Stimulated activated CD4-positive, alpha-beta T cell treated with anti-CD3 and anti-CD28 coated beads, TNF-alpha, amount 100 ng/mL, for 48 hours (primary cell): ENCODE results near the gene MYO18B.

ENCODE experiments used
- DNase-seq, 3 donors: peaks; one replicate each; pipeline ENCODE4 v3.0.0-alpha.2; 2020; ENCODE audit warnings: low read depth in 3 of 3

The MYO18B gene

DNA sequence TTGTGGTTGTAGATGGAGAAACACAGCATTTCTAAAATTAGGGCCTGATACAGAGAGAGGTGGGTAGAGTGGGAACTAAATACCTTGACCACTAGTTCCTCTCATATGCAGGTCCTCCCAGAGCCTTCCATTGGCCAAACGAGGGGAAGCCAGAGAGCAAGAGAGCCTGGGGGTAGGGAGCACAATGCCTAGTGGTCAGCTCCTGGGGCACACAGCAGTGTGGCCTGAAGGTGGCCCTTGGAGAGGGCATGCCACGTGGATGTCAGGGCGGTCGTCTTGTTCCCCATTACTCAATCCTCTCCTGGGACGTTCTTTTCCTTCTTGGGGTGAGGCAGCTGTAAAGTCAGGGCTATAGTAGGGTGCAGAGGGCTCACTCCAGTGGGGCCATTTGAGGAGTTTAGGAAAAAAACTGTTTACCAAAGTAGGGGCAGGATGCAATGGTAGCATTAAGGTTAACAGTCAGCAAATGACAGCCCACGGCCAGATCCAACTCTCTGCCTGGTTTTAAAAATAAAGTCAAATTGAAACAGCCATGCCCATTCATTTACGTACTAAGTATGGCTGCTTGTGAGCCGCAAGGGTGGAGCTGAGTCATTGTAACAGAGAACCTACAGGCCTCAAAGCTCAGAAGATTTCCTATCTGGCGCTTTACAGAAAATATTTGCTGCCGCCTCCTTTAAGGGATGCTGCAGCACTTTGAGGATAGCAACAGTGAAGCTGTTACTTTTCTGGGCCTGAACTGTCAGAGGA lies 7.6 kb downstream of the MYO18B start:
- DNase-seq, result peak in 2 of 3 donors; percentile 21 to 45

DNA sequence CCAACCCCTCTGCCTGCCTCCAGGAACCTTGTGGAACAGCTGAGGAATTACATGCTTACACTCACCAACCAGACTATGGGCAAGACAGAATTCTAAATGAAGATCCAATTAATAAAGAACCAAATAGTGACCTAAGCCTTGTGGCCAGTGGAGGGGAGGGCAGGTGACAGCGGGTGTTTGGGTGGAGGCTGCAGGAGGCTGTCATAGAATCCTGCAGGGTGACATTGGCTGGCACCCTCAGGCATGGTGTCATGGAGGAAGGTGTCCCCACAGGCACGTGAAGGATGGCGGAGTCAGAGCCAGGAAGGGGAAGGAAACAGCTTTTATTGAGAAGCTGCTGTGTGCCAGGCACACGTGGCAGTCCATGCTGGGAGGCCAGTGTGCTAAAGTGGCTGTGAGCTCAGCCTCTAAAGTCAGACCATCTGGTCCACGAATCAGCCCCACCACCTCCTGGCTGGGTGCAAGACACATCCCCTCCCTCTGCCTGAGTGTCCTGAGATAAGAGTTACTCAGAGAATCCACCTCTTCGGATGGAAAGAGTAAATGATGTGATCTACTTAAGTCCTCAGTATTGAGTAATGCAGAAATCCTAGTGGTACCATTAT lies 8.7 kb downstream of the MYO18B start:
- no peak for DNase-seq

DNA sequence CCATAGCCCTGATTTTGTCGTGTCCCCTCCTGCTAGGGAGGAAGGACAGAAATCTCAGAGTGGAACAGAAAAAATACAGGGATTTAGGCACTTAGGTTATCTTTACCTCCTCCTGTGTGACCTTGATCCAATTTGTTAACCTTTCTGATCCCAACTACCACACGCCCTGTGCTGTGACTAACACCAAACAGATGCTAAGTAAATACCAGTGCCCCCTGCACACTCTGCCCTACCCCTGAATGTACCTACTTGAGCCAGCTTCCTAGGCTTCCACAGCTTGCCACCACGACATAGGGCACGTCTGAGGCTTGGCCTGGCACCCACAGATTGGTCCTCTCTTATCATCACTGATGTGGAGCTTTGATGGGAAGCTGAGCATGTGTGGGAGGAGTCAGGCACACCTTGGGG lies 9.2 kb downstream of the MYO18B start:
- no peak for DNase-seq

DNA sequence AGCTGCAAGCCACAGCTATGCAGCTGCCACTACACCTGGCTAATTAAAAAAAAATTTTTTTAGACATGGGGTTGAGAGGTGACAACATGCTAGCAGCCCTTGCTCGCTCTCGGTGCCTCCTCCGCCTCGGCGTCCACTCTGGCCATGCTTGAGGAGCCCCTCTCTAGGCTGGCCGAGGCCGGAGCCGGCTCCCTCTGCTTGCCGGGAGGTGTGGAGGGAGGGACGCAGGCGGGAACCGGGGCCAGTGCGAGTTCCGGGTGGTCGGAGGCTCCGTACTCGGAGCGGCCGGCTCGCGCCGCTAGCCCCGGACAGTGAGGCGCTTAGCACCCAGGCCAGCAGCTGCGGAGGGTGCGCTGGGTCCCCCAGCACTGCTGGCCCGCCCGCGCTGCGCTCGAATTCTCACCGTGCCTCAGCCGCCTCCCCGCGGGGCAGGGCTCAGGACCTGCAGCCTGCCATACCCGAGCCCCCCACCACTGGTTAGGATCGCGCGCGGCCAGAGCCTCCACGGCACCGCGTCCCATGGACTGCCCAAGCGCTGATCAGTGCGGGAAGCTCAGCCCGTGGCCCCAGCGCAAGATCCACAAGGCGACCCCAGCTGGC lies 10.7 kb downstream of the MYO18B start:
- DNase-seq, result no peak

DNA sequence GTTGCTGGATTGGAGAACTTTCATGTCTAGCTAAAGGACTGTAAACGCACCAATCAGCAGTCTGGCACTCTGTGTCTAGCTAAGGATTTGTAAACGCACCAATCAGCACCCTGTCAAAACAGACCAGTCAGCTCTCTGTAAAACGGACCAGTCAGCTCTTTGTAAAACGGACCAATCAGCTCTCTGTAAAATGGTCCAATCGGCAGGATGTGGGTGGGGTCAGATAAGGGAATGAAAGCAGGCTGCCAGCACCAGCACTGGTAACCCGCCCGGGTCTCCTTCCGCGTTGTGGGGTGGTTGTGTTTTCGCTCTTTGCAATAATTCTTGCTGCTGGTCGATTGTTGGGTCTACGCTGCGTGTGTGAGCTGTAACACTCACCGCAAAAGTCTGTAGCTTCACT lies 11.3 kb downstream of the MYO18B start:
- DNase-seq, result no peak

DNA sequence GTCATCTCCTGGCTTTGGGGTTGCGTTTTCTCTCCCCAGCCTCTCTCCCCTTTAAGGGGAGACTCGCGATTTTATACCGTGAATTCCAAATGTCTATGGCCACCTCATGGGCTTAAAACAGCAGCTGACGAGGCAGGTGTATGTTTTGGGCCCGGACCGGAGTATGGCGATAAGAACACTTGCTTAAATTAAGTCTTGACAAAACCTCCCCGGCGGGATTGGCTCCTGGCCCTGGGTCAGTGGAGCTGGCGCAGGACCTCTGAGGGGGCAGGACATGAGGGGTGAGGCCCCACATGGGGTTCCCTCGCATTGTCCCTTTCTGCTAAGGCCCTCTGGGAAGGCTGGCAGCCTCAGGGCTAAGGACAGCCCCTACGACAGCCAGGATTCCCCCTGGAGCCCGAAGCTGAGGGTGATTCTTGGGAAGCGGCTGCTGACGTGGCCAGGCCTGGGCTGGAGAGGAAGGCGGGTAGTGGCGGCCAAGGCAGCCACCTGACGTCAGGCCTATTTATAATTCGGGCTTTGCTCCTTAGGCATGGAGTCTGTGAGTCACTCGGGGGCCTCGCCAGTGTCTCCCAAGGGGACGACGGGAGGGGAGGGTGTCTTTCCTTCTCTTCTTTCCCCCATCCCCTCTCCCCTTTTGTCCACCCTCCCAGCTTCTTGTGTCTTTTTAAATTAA lies 12.7 kb downstream of the MYO18B start:
- no peak for DNase-seq

DNA sequence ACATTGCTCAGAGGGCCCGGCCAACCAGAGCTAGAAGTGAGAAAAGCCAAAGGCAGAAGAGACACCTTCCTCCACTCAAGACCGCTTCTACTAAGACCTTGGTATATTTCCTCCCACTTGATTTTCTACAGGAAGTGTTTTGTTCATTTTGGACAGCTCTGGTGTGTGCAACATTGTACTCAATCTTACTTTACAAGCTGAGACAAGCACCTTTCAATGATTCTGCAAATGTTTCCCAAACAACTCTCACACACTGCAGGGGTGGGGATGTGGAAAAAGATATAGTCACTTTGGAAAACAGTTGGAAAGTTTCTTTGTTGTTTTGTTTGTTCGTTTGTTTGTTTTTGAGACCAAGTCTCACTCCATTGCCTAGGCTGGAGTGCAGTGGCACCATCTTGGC lies 15.7 kb downstream of the MYO18B start:
- no peak for DNase-seq

DNA sequence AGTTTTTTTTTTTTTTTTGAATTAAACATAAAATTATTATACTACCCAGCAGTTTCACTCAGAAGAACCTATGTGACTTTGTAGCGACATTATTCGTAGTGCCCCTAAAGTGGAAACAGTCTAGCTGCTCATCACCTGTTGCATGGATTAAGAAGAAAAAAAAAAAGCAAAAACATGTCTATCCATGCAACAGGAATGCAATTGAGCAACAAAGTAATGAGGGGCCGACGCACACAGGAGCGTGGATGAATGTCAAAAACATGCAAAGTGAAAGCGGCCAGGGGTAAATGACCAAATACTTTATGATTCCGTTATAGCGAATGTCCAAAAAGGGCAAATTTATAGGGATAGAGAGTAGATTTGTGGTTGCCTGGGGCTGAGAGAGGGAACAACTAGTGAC lies 16.3 kb downstream of the MYO18B start:
- no peak for DNase-seq

DNA sequence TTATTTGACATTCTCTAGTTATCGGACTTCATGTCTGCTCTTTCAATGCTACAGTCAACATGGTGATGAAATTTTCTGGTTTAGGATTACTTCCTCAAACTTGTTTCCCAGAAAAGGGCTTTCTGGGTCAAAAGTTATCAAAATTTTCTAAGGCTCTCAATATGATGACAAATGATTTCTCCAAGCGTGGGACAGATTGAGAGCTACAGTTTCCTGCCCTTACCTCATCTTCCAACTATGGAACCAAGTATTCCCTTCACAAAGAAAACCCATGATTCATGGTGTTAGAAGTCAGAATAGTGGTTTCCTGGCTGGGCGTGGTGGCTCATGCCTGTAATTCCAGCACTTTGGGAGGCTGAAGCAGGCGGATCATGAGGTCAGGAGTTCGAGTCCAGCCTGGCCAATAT lies 17.8 kb downstream of the MYO18B start:
- no peak for DNase-seq

DNA sequence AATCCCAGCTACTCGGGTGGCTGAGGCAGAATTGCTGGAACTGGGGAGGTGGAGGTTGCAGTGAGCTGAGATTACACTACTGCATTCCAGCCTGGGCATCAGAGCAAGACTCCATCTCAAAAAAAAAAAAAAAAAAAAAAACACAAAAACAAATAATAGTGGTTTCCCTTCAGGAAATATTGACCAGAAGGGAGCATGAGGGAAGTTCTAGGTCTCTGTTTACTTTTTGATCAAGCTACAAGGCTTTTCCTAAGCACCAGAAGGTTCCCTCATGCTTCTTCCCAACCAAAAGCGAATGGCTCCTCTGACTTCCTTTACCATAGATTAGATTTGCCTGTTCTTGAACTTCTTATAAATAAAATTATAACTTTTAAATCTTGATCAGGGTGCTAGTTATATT lies 18.3 kb downstream of the MYO18B start:
- DNase-seq, result no peak

DNA sequence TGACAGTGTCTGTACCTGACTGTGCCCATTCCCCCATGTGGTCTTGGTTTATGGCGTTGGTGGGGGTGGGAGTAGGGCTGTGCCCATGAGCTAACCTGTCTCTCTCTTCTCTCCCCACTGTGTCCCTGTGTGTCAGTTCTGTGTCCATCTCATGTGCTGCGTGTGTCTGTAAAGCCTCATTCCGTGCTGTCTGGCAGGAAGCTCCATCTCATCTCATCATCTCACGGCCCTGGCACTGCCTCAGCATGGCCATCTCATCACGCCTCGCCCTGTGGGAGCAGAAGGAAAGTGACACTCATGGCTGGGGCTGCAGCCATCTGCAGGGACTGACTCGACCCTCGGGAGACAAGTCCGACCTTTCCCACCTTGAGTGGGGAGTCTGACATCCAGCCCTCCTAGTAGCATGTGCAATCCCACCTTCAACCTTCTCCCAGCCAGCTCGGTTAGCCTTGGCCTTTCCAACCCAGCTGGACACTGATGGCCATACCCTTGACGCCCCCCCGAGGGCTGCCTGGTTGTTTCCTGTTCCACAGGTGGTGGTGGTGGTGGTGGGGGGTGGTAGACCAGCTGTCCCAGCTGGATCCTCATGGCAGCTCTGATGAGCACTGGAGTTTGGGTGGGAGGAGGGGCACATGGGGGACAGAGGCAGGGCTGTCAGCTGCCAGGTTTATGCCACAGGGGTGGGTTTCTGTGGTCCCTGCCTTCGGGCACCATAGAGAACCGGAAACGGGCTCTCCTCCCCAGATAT lies 19.0 kb downstream of the MYO18B start:
- no peak for DNase-seq

DNA sequence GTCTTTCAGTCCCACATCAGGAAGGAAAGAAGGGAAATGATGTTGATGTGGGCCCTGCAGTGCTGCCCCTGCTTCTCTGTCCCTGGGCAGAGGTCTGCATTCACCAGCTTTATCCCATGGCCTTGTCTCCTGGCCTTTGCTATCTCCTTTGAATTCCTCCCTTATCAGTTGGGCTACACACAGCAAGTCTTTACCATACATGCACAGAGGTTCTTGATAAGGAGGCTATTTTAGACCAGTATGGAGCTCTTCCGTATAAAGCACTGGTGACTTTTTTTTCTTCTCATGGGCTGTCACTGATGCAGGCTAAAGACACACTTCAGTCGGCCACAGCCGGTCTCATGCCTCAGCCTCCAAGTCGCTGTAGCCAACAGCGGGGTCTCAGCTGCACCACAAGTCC lies 20.2 kb downstream of the MYO18B start:
- DNase-seq, result no peak

DNA sequence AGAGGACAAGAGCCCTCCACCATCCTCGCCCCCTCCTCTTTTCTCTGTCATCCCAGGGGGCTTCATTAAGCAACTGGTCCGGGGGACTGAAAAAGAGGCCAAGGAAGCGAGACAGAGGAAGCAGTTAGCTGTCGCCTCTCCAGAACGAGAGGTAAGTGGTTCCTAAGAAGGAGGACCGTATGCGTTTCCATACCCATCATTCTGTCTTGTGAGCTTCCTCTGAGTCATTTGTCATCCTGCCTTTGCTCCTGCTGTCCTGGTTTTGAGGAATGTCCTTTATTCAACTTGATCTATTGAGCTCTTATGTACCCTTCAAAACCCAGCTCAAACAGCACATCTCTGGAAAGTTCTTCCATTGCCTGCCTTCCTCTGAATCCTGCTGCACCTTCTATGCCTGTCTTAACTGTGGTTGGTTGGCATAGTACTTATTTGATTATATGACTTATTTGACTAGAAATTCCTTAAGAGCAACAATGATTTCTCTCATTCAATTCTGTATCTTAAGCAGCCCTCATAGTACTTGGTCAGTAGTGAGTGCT lies 21.3 kb downstream of the MYO18B start:
- DNase-seq, result no peak

DNA sequence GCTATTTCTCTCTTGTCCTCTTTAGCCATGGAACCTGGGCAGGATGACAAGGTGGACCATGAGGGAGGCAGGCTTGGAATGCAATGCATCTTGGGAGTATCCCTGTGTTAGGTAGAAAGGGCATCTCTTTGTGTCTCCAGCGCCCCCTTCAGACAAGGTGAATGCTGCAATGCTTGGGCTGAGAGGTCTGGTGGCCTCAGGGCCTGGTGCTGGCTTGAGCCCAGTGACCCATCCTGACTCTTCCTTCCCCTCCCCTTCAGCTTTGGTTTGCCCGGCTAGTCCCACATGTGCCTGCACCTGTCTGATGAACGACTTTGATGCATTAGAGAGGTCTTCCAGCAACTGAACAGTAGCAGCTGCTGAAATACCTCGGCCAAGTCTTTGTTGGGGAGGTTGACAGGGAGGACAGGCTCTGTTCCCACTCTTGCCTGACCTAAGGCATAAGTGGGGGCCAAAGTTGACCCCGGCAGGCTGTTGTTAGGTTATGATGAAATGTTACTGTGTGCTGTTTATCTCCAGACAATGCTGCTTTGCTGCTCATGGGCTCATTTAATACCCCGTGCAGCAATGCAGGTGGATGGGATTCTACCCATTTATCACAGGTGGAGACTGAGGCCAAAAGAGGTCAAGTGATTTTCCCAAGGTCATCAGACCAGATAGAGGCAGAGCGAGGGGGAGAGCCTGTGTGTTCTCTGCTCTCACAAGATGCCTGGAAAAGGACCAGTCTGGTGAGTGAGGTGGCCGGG lies 22.5 kb downstream of the MYO18B start:
- no peak for DNase-seq

DNA sequence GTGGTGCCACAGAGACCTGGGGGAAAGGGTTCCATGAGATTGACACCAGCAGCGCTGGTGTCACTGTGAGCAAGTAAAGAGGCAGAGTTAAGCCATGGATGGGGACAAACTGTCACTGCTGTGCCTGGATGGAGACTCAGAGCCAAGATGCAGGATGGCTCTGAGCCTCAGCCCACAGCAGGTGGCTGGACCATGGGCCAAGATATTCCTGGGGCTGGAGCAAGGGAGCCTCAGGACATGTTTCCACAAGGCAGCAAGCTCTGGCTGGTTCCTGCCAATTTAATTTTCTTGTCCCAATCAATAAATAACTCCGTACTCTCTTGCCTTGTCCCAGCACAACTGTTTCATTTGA lies 23.0 kb downstream of the MYO18B start:
- DNase-seq, result no peak

DNA sequence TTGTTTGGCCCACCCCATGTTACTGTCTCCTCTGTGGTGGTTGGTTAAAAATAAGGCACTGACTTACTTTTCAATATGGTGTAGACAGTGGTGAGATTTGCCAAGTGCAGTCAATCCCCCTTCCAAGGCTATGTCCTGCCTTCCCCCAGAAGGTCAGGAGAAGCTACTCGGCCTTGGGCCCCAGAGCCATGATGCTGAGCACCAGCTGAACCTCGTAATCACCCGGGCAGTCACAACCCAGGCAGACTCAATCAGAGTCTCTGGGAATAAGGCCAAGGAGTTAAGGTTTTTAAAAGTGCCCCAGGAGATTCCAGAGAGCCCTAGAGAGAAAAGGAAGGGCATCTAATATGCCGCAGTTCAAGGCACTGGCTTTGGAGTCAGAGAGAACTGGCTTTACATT lies 23.8 kb downstream of the MYO18B start:
- no peak for DNase-seq

DNA sequence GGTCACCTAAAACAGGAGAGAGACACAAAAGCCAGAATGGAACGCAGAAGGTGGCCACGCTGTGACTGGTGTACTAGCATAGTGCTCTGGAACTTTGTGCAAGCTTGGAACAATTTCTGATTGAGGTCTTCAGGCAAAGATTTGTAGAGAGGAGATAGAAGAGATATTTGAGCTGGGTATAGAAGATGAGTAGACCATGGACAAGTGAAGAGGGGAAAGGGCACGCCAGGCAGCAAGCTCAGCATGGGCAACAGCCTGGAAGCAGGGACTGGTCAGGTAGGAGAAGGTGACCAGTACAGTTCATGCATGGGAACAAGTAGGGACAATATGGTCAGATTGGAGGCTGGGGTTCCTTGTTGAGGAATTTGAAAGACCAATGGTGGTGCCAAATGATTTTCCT lies 24.4 kb downstream of the MYO18B start:
- no peak for DNase-seq

DNA sequence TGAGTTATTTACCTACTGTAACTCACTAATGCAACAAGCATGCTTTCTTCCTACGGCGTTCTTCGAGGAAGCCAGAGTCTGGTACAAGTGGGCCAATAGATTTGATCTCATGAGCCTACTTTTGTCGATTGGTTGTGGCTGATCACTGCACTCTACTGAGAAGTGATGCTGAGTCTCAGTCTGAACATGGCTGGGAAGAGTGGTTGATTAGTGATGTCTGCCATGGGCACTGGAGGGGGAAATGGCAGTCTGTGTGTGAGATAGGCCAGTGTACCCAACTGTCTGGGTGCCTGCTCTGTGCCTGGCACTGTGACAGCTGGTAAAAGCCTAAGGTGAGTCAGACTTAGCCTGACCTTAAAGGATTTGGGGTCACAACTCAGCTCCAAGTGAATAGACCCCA lies 28.3 kb downstream of the MYO18B start:
- DNase-seq, result no peak

DNA sequence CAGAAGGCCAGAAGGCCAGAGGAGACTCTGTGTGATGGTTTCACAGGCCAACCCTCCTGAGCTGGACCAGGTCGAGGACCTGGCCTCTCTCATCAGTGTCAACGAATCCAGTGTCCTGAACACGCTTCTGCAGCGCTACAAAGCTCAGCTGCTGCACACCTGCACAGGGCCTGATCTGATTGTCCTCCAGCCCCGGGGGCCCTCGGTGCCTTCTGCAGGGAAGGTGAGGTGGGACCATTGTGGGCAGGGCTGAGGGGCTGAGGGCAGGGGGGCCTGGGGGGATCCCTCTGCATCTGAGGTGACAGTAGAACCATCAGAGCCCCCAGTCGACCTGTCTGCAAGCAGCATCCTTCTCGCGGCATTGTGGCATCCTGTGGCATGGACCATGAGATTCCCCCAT lies 30.3 kb downstream of the MYO18B start:
- DNase-seq, result no peak

DNA sequence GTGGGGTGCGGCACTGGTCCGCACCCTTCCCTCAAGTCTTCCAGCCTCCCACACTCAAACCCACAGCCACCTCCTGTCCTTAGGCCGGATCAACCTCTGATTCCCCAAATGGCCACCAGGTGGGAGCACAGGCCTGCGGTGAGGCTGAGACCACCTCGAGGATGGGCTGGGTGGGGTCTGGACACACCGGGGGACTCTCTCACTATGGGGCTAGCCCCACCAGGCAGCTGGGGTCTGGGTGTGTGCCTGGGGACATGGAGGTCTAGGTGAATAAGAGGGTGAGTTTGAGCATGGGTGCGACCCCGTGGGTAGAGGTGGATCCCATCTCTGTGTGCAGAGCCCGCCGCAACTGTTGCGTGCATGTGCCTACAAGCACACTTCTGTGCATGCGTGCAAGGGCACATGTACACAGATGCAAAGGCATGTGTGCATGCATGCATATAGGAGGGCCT lies 32.6 kb downstream of the MYO18B start:
- DNase-seq, result no peak

DNA sequence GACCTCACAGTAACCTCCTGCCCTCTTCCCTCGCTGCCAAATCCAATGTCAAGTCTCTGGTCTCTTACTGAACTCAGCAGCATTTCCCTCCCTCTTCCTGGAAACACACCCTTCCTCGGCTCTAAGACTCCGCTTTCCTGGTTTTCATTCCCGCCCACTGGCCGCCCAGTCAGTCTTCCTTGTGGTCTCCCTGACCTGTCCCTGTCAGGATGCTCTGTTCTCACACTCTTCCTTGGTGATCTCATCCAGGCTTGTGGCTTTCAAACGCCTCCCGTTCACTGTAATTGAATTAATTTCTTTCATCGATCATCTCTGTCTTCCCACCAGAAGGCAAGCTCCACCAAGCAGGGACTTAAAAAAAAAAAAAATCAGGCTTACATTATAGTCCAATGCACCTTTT lies 33.5 kb downstream of the MYO18B start:
- no peak for DNase-seq
